Urinary bladder (tissue), 4 donors: Measurements from ENCODE around the gene KRT8. TPM values are rescaled to one million over a fixed set of nuclear protein-coding genes. Genes with fewer than 3 reads are reported as not detected.

ENCODE experiments used
- DNase-seq: peaks from one replicate; pipeline ENCODE4 v3.0.0-alpha.2; 2015; ENCODE audit errors: extremely low spot score
- H3K27ac ChIP-seq: one replicate; pipeline ENCODE4 v1.5.1; 2013; ENCODE audit warnings: low read depth, mild to moderate bottlenecking, moderate library complexity
- H3K36me3 ChIP-seq: one replicate; pipeline ENCODE4 v1.6.1; 2013; ENCODE audit warnings: mild to moderate bottlenecking, moderate library complexity; ENCODE audit not compliant: insufficient read depth
- H3K4me1 ChIP-seq: one replicate; pipeline ENCODE4 v1.6.1; 2013; ENCODE audit warnings: mild to moderate bottlenecking, moderate library complexity; ENCODE audit not compliant: insufficient read depth
- H3K4me3 ChIP-seq: one replicate; pipeline ENCODE4 v1.5.1; 2013; ENCODE audit warnings: low read depth, low read length
- WGBS: extraction: QIAGEN DNeasy Blood & Tissue Kit; methylation state at CpG from one replicate; pipeline ENCODE4 v1.1.7; 2013; 5-methylcytosine and 5-hydroxymethylcytosine counted together
- polyA plus RNA-seq: library from polyadenylated mRNA; stranded (reverse); fragments of 200-250 nt; gene quantifications from one replicate; pipeline ENCODE4 v1.2.3, GENCODE V29; 2013
- total RNA-seq: library from RNA; depleted of rRNA; stranded (reverse); fragments of >200 nt; gene quantifications from one replicate; pipeline ENCODE4 v1.2.3, GENCODE V29; 2014
- donor health status: healthy with polysubstance abuse.
- donor health status: healthy.

The KRT8 gene
- total and polyA plus RNA-seq, 2 donors: 96.2 to 202 TPM

GRCh38 chr12:52847335-52848102 is 57.4 kb downstream of the KRT8 start:
- no peaks in the 10 kb centered on the region for H3K36me3 ChIP-seq
- DNase-seq: no peak
- no peak overlapping the region for H3K27ac ChIP-seq
- H3K4me3 ChIP-seq: no peak overlapping the region
- WGBS: 76% methylated on average over 12 of the region's 12 CpGs
- H3K4me1 ChIP-seq: no peaks in the 10 kb centered on the region

Other genes with a start within 250 kb of the KRT8 start
- gene KRT1, start 224.7 kb downstream of the KRT8 start, total RNA-seq: 0.42 TPM
- not detected for gene KRT1, start 224.7 kb downstream of the KRT8 start, polyA plus RNA-seq
- not detected for gene KRT77, start 201.6 kb downstream of the KRT8 start, total RNA-seq
- not detected for gene KRT77, start 201.6 kb downstream of the KRT8 start, polyA plus RNA-seq
- gene KRT76, start 127.7 kb downstream of the KRT8 start, total RNA-seq: not detected
- not detected for gene KRT76, start 127.7 kb downstream of the KRT8 start, polyA plus RNA-seq
- not detected for gene KRT3, start 109.0 kb downstream of the KRT8 start, total RNA-seq
- gene KRT3, start 109.0 kb downstream of the KRT8 start, polyA plus RNA-seq: not detected
- 6.3 TPM for gene KRT4, start 91.0 kb downstream of the KRT8 start, total RNA-seq
- not detected for gene KRT4, start 91.0 kb downstream of the KRT8 start, polyA plus RNA-seq
- not detected for gene KRT79, start 70.8 kb downstream of the KRT8 start, total RNA-seq
- not detected for gene KRT79, start 70.8 kb downstream of the KRT8 start, polyA plus RNA-seq
- gene KRT78, start 56.1 kb downstream of the KRT8 start, total RNA-seq: not detected
- not detected for gene KRT78, start 56.1 kb downstream of the KRT8 start, polyA plus RNA-seq
- gene KRT18, start 44.0 kb upstream of the KRT8 start, total RNA-seq: 81.8 TPM
- 70.9 TPM for gene KRT18, start 44.0 kb upstream of the KRT8 start, polyA plus RNA-seq
- gene EIF4B, start 101.4 kb upstream of the KRT8 start, total RNA-seq: 743 TPM
- gene EIF4B, start 101.4 kb upstream of the KRT8 start, polyA plus RNA-seq: 246 TPM
- gene TNS2, start 145.0 kb upstream of the KRT8 start, total RNA-seq: 57.9 TPM
- 178 TPM for gene TNS2, start 145.0 kb upstream of the KRT8 start, polyA plus RNA-seq
- gene SPRYD3, start 174.3 kb upstream of the KRT8 start, total RNA-seq: 9.0 TPM
- 66.3 TPM for gene SPRYD3, start 174.3 kb upstream of the KRT8 start, polyA plus RNA-seq
- 39.8 TPM for gene IGFBP6, start 192.6 kb upstream of the KRT8 start, total RNA-seq
- gene IGFBP6, start 192.6 kb upstream of the KRT8 start, polyA plus RNA-seq: 461 TPM
- not detected for gene SOAT2, start 198.4 kb upstream of the KRT8 start, total RNA-seq
- gene SOAT2, start 198.4 kb upstream of the KRT8 start, polyA plus RNA-seq: 0.30 TPM